Fibroblast of mammary gland (primary cell): ENCODE data around the gene XK.
A peak's percentile ranks its signal among the peaks of the same experiment; 100 is the strongest.

Experiments
- DNase-seq: peaks from one replicate; pipeline ENCODE4 v3.0.0-alpha.2; 2010; ENCODE audit warnings: low read depth
- H3K4me3 ChIP-seq: 2 replicates; pipeline ENCODE4 v1.5.1; 2011; ENCODE audit warnings: low read depth, mild to moderate bottlenecking, low read length, moderate library complexity; ENCODE audit not compliant: control insufficient read depth
- CTCF ChIP-seq: conservative IDR thresholded peaks from 2 replicates; pipeline ENCODE4 v1.5.1; 2011; ENCODE audit warnings: low read depth, low read length, inconsistent platforms; ENCODE audit not compliant: control insufficient read depth, insufficient read depth

Gene XK

GRCh38 chrX:37685381-37686359, at the start of gene XK:
XK (plus strand) TSS chrX:37685791; CDS start chrX:37685962, 171 bp downstream.
- TF ChIP-seq CTCF = no peak
- peak within 1 kb of the TSS; percentile 12 for H3K4me3 ChIP-seq
- peak; percentile 11 for DNase-seq

GRCh38 chrX:37638047-37638446, 47.5 kb upstream of the XK start:
- H3K4me3 ChIP-seq = no peak overlapping the region
- DNase-seq = no peak

GRCh38 chrX:37640142-37640541, 45.4 kb upstream of the XK start:
- no peak for TF ChIP-seq CTCF
- H3K4me3 ChIP-seq = no peak overlapping the region
- no peak for DNase-seq

More at GRCh38 chrX:37638047-37638446, 47.5 kb upstream of the XK start:
- no peak for TF ChIP-seq CTCF

GRCh38 chrX:37641859-37642258, 43.7 kb upstream of the XK start:
- no peak for DNase-seq
- no peak overlapping the region for H3K4me3 ChIP-seq
- no peak for TF ChIP-seq CTCF

DNA sequence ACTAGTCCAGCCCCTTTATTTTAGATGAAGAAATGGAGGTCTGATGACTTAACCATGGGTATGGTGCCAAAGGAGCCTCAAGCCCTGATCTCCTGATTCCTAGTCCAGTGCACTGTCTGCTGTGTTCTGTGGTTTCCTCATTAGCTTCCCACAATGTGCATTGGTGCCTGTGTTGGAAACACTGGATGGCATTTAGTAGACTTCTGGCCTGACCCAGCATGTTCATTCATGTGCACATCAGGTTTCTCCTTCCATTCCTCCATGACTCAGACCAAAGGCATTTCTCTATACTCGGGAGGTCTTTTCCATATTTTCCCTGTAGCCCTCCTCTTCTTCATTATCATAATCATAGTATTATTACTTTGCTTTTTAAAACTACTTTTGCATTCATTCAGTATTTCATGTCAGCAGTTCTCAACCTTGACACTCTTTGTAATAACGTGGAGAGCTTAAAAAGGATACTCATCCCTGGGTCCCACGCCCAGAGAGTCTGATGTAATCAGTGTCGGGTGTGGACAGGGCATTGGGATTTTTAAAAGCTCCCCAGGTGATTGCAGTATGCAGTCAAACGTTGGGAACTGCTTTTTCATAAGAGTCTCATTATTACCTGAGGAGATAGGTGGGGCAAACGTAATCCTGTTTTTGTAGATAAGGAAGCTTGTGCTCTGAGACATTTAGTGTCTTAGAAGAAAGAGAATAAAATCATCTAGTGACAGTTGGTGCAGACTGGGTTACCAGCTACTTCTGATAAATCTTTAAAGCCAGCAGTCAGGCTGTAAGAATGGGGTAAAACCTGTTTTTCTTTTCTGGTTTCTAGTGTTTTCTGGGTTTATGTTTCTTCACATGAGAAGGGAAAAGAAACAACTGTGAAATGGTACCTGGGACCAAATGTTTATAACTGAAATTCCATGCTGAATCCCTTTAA, 40.9 kb upstream of the XK start:
- DNase-seq = no peak
- no peak overlapping the region for H3K4me3 ChIP-seq

More for the DNA sequence above, 40.9 kb upstream of the XK start:
- no peak for TF ChIP-seq CTCF
